Fibroblast of skin of right biceps (primary cell): ENCODE results near the gene PAPPA2.
"Not testable (repeated sequence)": the region's sequence is repeated elsewhere in the genome, so short reads cannot be mapped to it uniquely, and the experiment has no call there.

Experiments
- DNase-seq: peaks from one replicate; pipeline ENCODE4 v3.0.0-alpha.2; 2013

PAPPA2 gene

GRCh38 chr1:176699821-176700220 lies 236.8 kb downstream of the PAPPA2 start:
- DNase-seq, result no peak

- no peak for DNase-seq
Observed at GRCh38 chr1:176701151-176701866, 238.3 kb downstream of the PAPPA2 start.

GRCh38 chr1:176702901-176703300 lies 239.9 kb downstream of the PAPPA2 start:
- no peak for DNase-seq

- DNase-seq, result no peak
Observed at GRCh38 chr1:176705585-176705984, 242.6 kb downstream of the PAPPA2 start.

GRCh38 chr1:176717066-176717750 lies 254.2 kb downstream of the PAPPA2 start:
- no peak for DNase-seq

GRCh38 chr1:176719447-176719846 lies 256.5 kb downstream of the PAPPA2 start:
- DNase-seq, result no peak

GRCh38 chr1:176720838-176721237 lies 257.9 kb downstream of the PAPPA2 start:
- no peak for DNase-seq

- no peak for DNase-seq
Observed at GRCh38 chr1:176733661-176734060, 270.7 kb downstream of the PAPPA2 start.

- peak; percentile 1 for DNase-seq
Observed at GRCh38 chr1:176735201-176735600, 272.2 kb downstream of the PAPPA2 start.

GRCh38 chr1:176736015-176736414 lies 273.0 kb downstream of the PAPPA2 start:
- DNase-seq, result no peak

- no peak for DNase-seq
Observed at GRCh38 chr1:176741181-176741580, 278.2 kb downstream of the PAPPA2 start.

GRCh38 chr1:176742322-176742721 lies 279.3 kb downstream of the PAPPA2 start:
- DNase-seq, result no peak

GRCh38 chr1:176744142-176744541 lies 281.2 kb downstream of the PAPPA2 start:
- DNase-seq, result no peak

- DNase-seq, result peak; percentile 14
Observed at GRCh38 chr1:176745945-176746344, 283.0 kb downstream of the PAPPA2 start.

GRCh38 chr1:176752505-176752904 lies 289.5 kb downstream of the PAPPA2 start:
- no peak for DNase-seq

- no peak for DNase-seq
Observed at GRCh38 chr1:176754676-176755075, 291.7 kb downstream of the PAPPA2 start.

GRCh38 chr1:176756817-176757216 lies 293.8 kb downstream of the PAPPA2 start:
- DNase-seq, result not testable (repeated sequence)

GRCh38 chr1:176765608-176766007 lies 302.6 kb downstream of the PAPPA2 start:
- no peak for DNase-seq

GRCh38 chr1:176766779-176767178 lies 303.8 kb downstream of the PAPPA2 start:
- DNase-seq, result no peak

- DNase-seq, result no peak
Observed at GRCh38 chr1:176767714-176768136, 304.8 kb downstream of the PAPPA2 start.

GRCh38 chr1:176768532-176768931 lies 305.6 kb downstream of the PAPPA2 start:
- DNase-seq, result no peak

- DNase-seq, result peak; percentile 48
Observed at GRCh38 chr1:176770066-176770465, 307.1 kb downstream of the PAPPA2 start.

- DNase-seq, result no peak
Observed at GRCh38 chr1:176773038-176773437, 310.1 kb downstream of the PAPPA2 start.

GRCh38 chr1:176774224-176774623 lies 311.2 kb downstream of the PAPPA2 start:
- no peak for DNase-seq

GRCh38 chr1:176775378-176775777 lies 312.4 kb downstream of the PAPPA2 start:
- no peak for DNase-seq
